HG03060 (cell line): Measurements from ENCODE around the gene ISCU.

Experiments used
- ATAC-seq: cut with Tn5 transposase; IDR thresholded peaks from one replicate; pipeline ENCODE4 v1.9.1; 2021; ENCODE audit warnings: low read depth, moderate number of reproducible peaks; ENCODE audit not compliant: unreplicated experiment

ISCU gene

GRCh38 chr12:108562348-108563135 lies at the start of gene ISCU:
Gene ISCU, plus strand, starts transcription at chr12:108562596. Its CDS starts 27 bp downstream, at chr12:108562623.
- peak; percentile 33 for ATAC-seq

- no peak for ATAC-seq
These were observed 47.9 kb upstream of the ISCU start for GRCh38 chr12:108514468-108514972.

- peak; percentile 72 for ATAC-seq
These were observed 47.2 kb upstream of the ISCU start, which contains the start of gene FICD for GRCh38 chr12:108514973-108515814. Gene FICD, plus strand, starts transcription at chr12:108515277. Its CDS starts 1,696 bp downstream, at chr12:108516973.

- ATAC-seq, result no peak
These were observed 46.5 kb upstream of the ISCU start for GRCh38 chr12:108515916-108516315.

GRCh38 chr12:108516511-108517275 lies 45.7 kb upstream of the ISCU start:
- ATAC-seq, result no peak

- ATAC-seq, result no peak
These were observed 44.9 kb upstream of the ISCU start for GRCh38 chr12:108517288-108518100.

- no peak for ATAC-seq
These were observed 44.2 kb upstream of the ISCU start for GRCh38 chr12:108518101-108518715.

GRCh38 chr12:108518716-108519496 lies 43.5 kb upstream of the ISCU start:
- no peak for ATAC-seq

GRCh38 chr12:108519558-108519957 lies 42.8 kb upstream of the ISCU start:
- no peak for ATAC-seq

GRCh38 chr12:108523365-108523764 lies 39.0 kb upstream of the ISCU start:
- ATAC-seq, result no peak

GRCh38 chr12:108525681-108526080 lies 36.7 kb upstream of the ISCU start:
- ATAC-seq, result no peak

- ATAC-seq, result no peak
These were observed 35.8 kb upstream of the ISCU start for GRCh38 chr12:108526482-108527165.

GRCh38 chr12:108527166-108527496 lies 35.3 kb upstream of the ISCU start:
- no peak for ATAC-seq

GRCh38 chr12:108530161-108530560 lies 32.2 kb upstream of the ISCU start:
- no peak for ATAC-seq

- no peak for ATAC-seq
These were observed 30.2 kb upstream of the ISCU start for GRCh38 chr12:108531929-108532848.

GRCh38 chr12:108538146-108538545 lies 24.2 kb upstream of the ISCU start:
- ATAC-seq, result no peak

- no peak for ATAC-seq
These were observed 23.7 kb upstream of the ISCU start for GRCh38 chr12:108538616-108539195.
